Esophagus squamous epithelium (tissue), 5 donors: ENCODE measurements around the gene TNNI2. TPM values are rescaled to one million over a fixed set of nuclear protein-coding genes. Genes with fewer than 3 reads are reported as not detected.
"Not testable (repeated sequence)": the region's sequence is repeated elsewhere in the genome, so short reads cannot be mapped to it uniquely, and the experiment has no call there.

Source experiments
- DNase-seq: peaks from one replicate; lab custom pipeline; 2025; lab: John Stamatoyannopoulos, UW
- H3K27ac ChIP-seq, 4 donors: fragments of 200-600 bp; sonication (generic); one replicate each; pipeline ENCODE4 v1.5.1; 2016 to 2019; ENCODE audit warnings: mild to moderate bottlenecking in 1 of 4
- H3K27me3 ChIP-seq, 4 donors: fragments of 200-600 bp; sonication (generic); 1 replicate in 3 of 4; 2 replicates in 1 of 4; pipeline versions ENCODE4 v1.5.1 to v1.6.0; 2017 to 2021; ENCODE audit warnings: antibody characterized with exemption in 1 of 4
- H3K36me3 ChIP-seq, 3 donors: fragments of 200-600 bp; sonication (generic); one replicate each; pipeline ENCODE4 v1.5.1; 2016 to 2019
- H3K4me1 ChIP-seq, 3 donors: fragments of 200-600 bp; sonication (generic); one replicate each; pipeline ENCODE4 v1.5.1; 2017 to 2019
- H3K4me3 ChIP-seq, 4 donors: fragments of 200-600 bp; sonication (generic); 1 replicate in 3 of 4; 2 replicates in 1 of 4; pipeline ENCODE4 v1.5.1; 2016 to 2019; ENCODE audit warnings: mild to moderate bottlenecking in 2 of 4, moderate library complexity in 1 of 4
- H3K9me3 ChIP-seq, 3 donors: fragments of 200-600 bp; sonication (generic); one replicate each; pipeline ENCODE4 v1.5.1; 2016 to 2019
- CTCF ChIP-seq, 6 experiments: fragments of 450-650 bp in 4 of 6; fragments of 200-600 bp in 2 of 6; sonication (generic) in 2 of 6; IDR thresholded peaks; one replicate each; pipeline ENCODE4 v1.5.1; 2016 to 2019; ENCODE audit warnings: antibody characterized with exemption in 6 of 6, mild to moderate bottlenecking in 4 of 6, moderate library complexity in 4 of 6
- POLR2A ChIP-seq, 4 donors: fragments of 450-650 bp; IDR thresholded peaks; one replicate each; pipeline ENCODE4 v1.6.1; 2017; ENCODE audit warnings: antibody characterized with exemption in 4 of 4, mild to moderate bottlenecking in 4 of 4, moderate library complexity in 3 of 4
- WGBS, 2 donors: methylation state at CpG; one replicate each; pipeline ENCODE4 v1.1.5; 2018; 5-methylcytosine and 5-hydroxymethylcytosine counted together
- intact Hi-C: fragments of 100-400 bp; cut with DNase I; formaldehyde crosslinking; loops from one replicate; pipeline ENCODE4 v1.15.0; 2022
- total RNA-seq, 4 donors: library from RNA; depleted of rRNA; stranded (reverse); fragments of >200 nt; gene quantifications; one replicate each; pipeline ENCODE4 v1.1.0, GENCODE V29; 2016
- donor health status: DM: yes; HTN: yes; CAD: no.

TNNI2 gene
- total RNA-seq, 4 donors from 2014 or later, result 14.7 to 23.8 (median 15.0) TPM; not detected in 1

GRCh38 chr11:1810761-1811160 is 28.0 kb upstream of the TNNI2 start:
- no peak for TF ChIP-seq CTCF (IDR thresholded peaks at IDR 0.05)
- TF ChIP-seq POLR2A (IDR thresholded peaks at IDR 0.05), result no peak
- 21 to 41% methylated on average over 10 of the region's 10 CpGs for WGBS, 2 donors
- no peak for DNase-seq

DNA sequence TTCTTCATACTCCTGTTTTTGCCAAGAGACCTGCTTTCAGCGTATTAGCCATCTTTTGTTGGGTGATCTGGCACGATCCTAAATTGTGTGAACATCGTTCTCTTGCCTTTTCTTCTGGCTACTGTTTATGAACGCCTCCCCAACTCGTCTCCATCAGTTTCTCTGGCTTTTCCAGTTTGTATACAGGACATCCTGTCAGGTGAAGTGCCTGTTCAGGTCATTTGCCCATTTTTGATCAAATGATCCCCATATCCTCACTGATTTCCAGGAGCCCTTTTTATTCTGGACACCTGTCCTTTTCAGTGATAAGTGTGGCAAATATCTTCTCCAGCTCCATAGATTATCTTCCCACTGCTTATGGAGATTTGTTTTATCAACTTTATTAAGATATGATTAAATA is 26.5 kb upstream of the TNNI2 start:
- TF ChIP-seq CTCF (IDR thresholded peaks at IDR 0.05) (no peak), POLR2A (IDR thresholded peaks at IDR 0.05) (no peak)
- no peak overlapping the region for H3K27ac ChIP-seq
- WGBS, 2 donors, result 85 to 87% methylated on average over 5 of the region's 5 CpGs
- no peak overlapping the region for H3K4me3 ChIP-seq
- H3K4me1 ChIP-seq, result peaks cover 0 to 15% (median 0%) of the 10 kb centered on the region in 3 donors
- intact Hi-C loops, result no loop called here
- peaks cover 0 to 5% (median 0%) of the 10 kb centered on the region in 3 donors for H3K9me3 ChIP-seq
- H3K36me3 ChIP-seq, result no peaks in the 10 kb centered on the region
- DNase-seq, result no peak
- H3K27me3 ChIP-seq, result peaks cover 0 to 70% (median 0%) of the 10 kb centered on the region in 4 donors

More at GRCh38 chr11:1810761-1811160, 28.0 kb upstream of the TNNI2 start:
- peaks cover 0 to 72% (median 0%) of the 10 kb centered on the region in 4 donors for H3K27me3 ChIP-seq
- H3K9me3 ChIP-seq, result peaks cover 0 to 5% (median 0%) of the 10 kb centered on the region in 3 donors
- H3K27ac ChIP-seq, result peak overlapping the region in 1 of 4 donors; percentile 52
- H3K36me3 ChIP-seq, result no peaks in the 10 kb centered on the region
- intact Hi-C loops, result no loop called here
- no peak overlapping the region for H3K4me3 ChIP-seq
- peaks cover 0 to 11% (median 0%) of the 10 kb centered on the region in 3 donors for H3K4me1 ChIP-seq

GRCh38 chr11:1812801-1813200 is 26.0 kb upstream of the TNNI2 start:
- intact Hi-C loops, result no loop called here
- DNase-seq, result no peak
- H3K9me3 ChIP-seq, result peaks cover 0 to 6% (median 0%) of the 10 kb centered on the region in 3 donors
- H3K27me3 ChIP-seq, result peaks cover 0 to 65% (median 0%) of the 10 kb centered on the region in 4 donors
- no peak overlapping the region for H3K4me3 ChIP-seq
- H3K27ac ChIP-seq, result no peak overlapping the region
- peaks cover 0 to 21% (median 0%) of the 10 kb centered on the region in 3 donors for H3K4me1 ChIP-seq
- WGBS, 2 donors, result 92 to 96% methylated on average over 15 of the region's 15 CpGs
- TF ChIP-seq POLR2A (IDR thresholded peaks at IDR 0.05) (no peak), CTCF (IDR thresholded peaks at IDR 0.05) (no peak)
- H3K36me3 ChIP-seq, result no peaks in the 10 kb centered on the region

DNA sequence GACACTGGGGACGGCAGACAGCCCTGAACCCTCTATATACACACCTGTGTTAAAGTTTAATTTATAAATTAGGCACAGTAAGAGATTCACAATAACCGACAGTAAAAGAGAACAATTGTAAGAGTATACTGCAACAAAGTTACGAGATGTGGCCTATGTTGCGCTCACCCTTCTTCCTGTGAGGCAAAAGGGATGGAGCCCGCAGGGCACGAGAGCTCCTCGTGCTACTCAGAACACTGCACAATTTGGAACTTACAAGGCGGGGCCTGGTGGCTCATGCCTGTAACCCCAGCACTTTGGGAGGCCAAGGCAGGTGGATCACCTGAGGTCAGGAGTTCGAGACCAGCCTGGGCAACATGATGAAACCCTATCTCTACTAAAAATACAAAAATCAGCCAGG is 25.4 kb upstream of the TNNI2 start:
- H3K27ac ChIP-seq, H3K36me3 ChIP-seq, DNase-seq, intact Hi-C loops, H3K4me3 ChIP-seq: not testable (repeated sequence)
- peaks cover 0 to 61% (median 0%) of the 10 kb centered on the region in 4 donors for H3K27me3 ChIP-seq
- H3K9me3 ChIP-seq, result peaks cover 0 to 12% (median 2%) of the 10 kb centered on the region in 3 donors
- WGBS, 2 donors, result 79 to 86% methylated on average over 7 to 9 of the region's 9 CpGs
- H3K4me1 ChIP-seq, result peaks cover 0 to 23% (median 0%) of the 10 kb centered on the region in 3 donors

GRCh38 chr11:1814691-1815090 is 24.1 kb upstream of the TNNI2 start:
- 75 to 79% methylated on average over 3 to 8 of the region's 10 CpGs for WGBS, 2 donors
- H3K27me3 ChIP-seq, result peaks cover 0 to 61% (median 0%) of the 10 kb centered on the region in 4 donors
- no peak overlapping the region for H3K4me3 ChIP-seq
- intact Hi-C loops, result no loop called here
- H3K36me3 ChIP-seq, result no peaks in the 10 kb centered on the region
- DNase-seq, result no peak
- H3K4me1 ChIP-seq, result peaks cover 0 to 23% (median 0%) of the 10 kb centered on the region in 3 donors
- H3K9me3 ChIP-seq, result peaks cover 0 to 19% (median 8%) of the 10 kb centered on the region in 3 donors
- no peak overlapping the region for H3K27ac ChIP-seq
- TF ChIP-seq CTCF (IDR thresholded peaks at IDR 0.05) (no peak), POLR2A (IDR thresholded peaks at IDR 0.05) (no peak)
